GM12878 (cell line): Measurements from ENCODE around the gene MSI2. TPM values are rescaled to one million over a fixed set of nuclear protein-coding genes. Genes with fewer than 3 reads are reported as not detected.
A peak's percentile ranks its signal among the peaks of the same experiment; 100 is the strongest.

Source experiments
- ATAC-seq: fragments of 200-7000 bp; cut with Tn5 transposase; 3 replicates; pipeline ENCODE4 v1.9.1; 2020; ENCODE audit warnings: mild to moderate bottlenecking, moderate library complexity
- BruUV-seq: library from RNA; stranded (reverse); fragments of 400-500 nt; replicated peaks from 2 replicates; lab custom pipeline; 2021; lab: Mats Ljungman, UMichigan
- CTCF ChIA-PET: fragments of 300-600 bp; sonication (Branson Sonifier 250); formaldehyde crosslinking; extraction: SDS; loops from one replicate; lab custom pipeline; 2021; ENCODE audit warnings: inconsistent platforms; lab: Yijun Ruan, JAX
- POLR2A ChIA-PET: fragments of 350-600 bp; formaldehyde crosslinking; extraction: SDS; loops from one replicate; lab custom pipeline; 2021; ENCODE audit warnings: inconsistent platforms; lab: Charles Lee
- RAD21 ChIA-PET: fragments of 300-600 bp; sonication (Branson Sonifier 250); formaldehyde crosslinking; loops from one replicate; lab custom pipeline; 2023; ENCODE audit warnings: antibody characterized with exemption; ENCODE audit not compliant: unreplicated experiment; lab: Charles Lee
- SMC1A ChIA-PET: fragments of 300-600 bp; sonication (Branson Sonifier 250); formaldehyde crosslinking; loops from one replicate; lab custom pipeline; 2023; ENCODE audit not compliant: unreplicated experiment, uncharacterized antibody; lab: Charles Lee
- DNase-seq: peaks from one replicate; pipeline ENCODE4 v3.0.0-alpha.2; 2011; ENCODE audit warnings: low read depth, low spot score
- FAIRE-seq: peaks from 3 replicates; lab custom pipeline; 2011; peaks lifted over from hg19 to GRCh38; lab: Jason Lieb, UNC
- H2AFZ ChIP-seq: 2 replicates; pipeline ENCODE4 v1.6.0; 2011; ENCODE audit warnings: low read depth, low read length, control low read depth; ENCODE audit not compliant: control insufficient read depth
- H3K27ac ChIP-seq: 2 replicates; pipeline ENCODE4 v1.5.1; 2011; ENCODE audit warnings: control low read depth; ENCODE audit not compliant: control insufficient read depth, insufficient read depth
- H3K27me3 ChIP-seq, 2 experiments: replicated peaks in 1 of 2; 2 replicates each; pipeline versions ENCODE4 v1.6.0 to v1.6.1; 2011; ENCODE audit warnings: low read length in 1 of 2; ENCODE audit not compliant: control insufficient read depth in 2 of 2, insufficient read depth in 2 of 2
- H3K36me3 ChIP-seq, 2 experiments: 2 replicates each; pipeline ENCODE4 v1.5.1; 2011; ENCODE audit warnings: low read length in 1 of 2; ENCODE audit not compliant: control insufficient read depth in 2 of 2, insufficient read depth in 2 of 2
- H3K4me1 ChIP-seq: 2 replicates; pipeline ENCODE4 v1.6.1; 2011; ENCODE audit warnings: mild to moderate bottlenecking, low read length, moderate library complexity, mixed read lengths; ENCODE audit not compliant: control insufficient read depth, insufficient read depth
- H3K4me2 ChIP-seq: 2 replicates; pipeline ENCODE4 v1.6.0; 2011; ENCODE audit warnings: control low read depth; ENCODE audit not compliant: control insufficient read depth, insufficient read depth
- H3K4me3 ChIP-seq: fragments of 200-600 bp; sonication (generic); 2 replicates; pipeline ENCODE4 v1.5.1; 2016
- H3K79me2 ChIP-seq: 2 replicates; pipeline ENCODE4 v1.6.0; 2011; ENCODE audit warnings: low read length; ENCODE audit not compliant: control insufficient read depth, insufficient read depth
- H3K9ac ChIP-seq: 2 replicates; pipeline ENCODE4 v1.8.0; 2011; ENCODE audit warnings: low read length, control low read depth, mixed read lengths; ENCODE audit not compliant: control insufficient read depth, insufficient read depth
- H3K9me3 ChIP-seq: replicated peaks from 3 replicates; pipeline ENCODE4 v1.5.1; 2011; ENCODE audit warnings: mild to moderate bottlenecking, low read length; ENCODE audit not compliant: control insufficient read depth, insufficient read depth
- H4K20me1 ChIP-seq: 2 replicates; pipeline ENCODE4 v1.6.0; 2011; ENCODE audit not compliant: control insufficient read depth, insufficient read depth
- ELK1 ChIP-seq: IDR thresholded peaks from 2 replicates; pipeline ENCODE4 v1.6.1; 2012; ENCODE audit warnings: low read depth, low read length, improper control_type of control experiment
- ETV6 ChIP-seq, 2 experiments: fragments of 450-650 bp in 1 of 2; IDR thresholded peaks in 1 of 2; conservative IDR thresholded peaks in 1 of 2; 2 replicates each; pipeline ENCODE4 v1.6.1; 2014; ENCODE audit warnings: antibody characterized with exemption in 1 of 2, borderline replicate concordance in 1 of 2, low read depth in 1 of 2, mild to moderate bottlenecking in 1 of 2, moderate library complexity in 1 of 2
- FOXK2 ChIP-seq: fragments of 450-650 bp; IDR thresholded peaks from 2 replicates; pipeline ENCODE4 v1.6.1; 2017; ENCODE audit warnings: mild to moderate bottlenecking, moderate library complexity
- GATAD2B ChIP-seq: fragments of 450-650 bp; conservative IDR thresholded peaks from 2 replicates; pipeline ENCODE4 v1.6.1; 2017; ENCODE audit warnings: low read depth, mild to moderate bottlenecking, moderate library complexity
- HDAC6 ChIP-seq: fragments of 200-600 bp; sonication (generic); IDR thresholded peaks from one replicate; pipeline ENCODE4 v1.8.0; 2017; ENCODE audit warnings: antibody characterized with exemption; ENCODE audit not compliant: unreplicated experiment
- HSF1 ChIP-seq: fragments of 150-350 bp; IDR thresholded peaks from 2 replicates; pipeline ENCODE4 v1.6.1; 2014; ENCODE audit warnings: mild to moderate bottlenecking, low read depth, low read length
- IRF4 ChIP-seq: IDR thresholded peaks from 2 replicates; pipeline ENCODE4 v1.6.1; 2011; ENCODE audit warnings: low read depth, low read length
- JUND ChIP-seq: IDR thresholded peaks from 2 replicates; pipeline ENCODE4 v1.6.1; 2012; ENCODE audit warnings: low read depth, mild to moderate bottlenecking, low read length, improper control_type of control experiment, moderate library complexity
- MEF2B ChIP-seq: fragments of 450-650 bp; IDR thresholded peaks from 2 replicates; pipeline ENCODE4 v1.6.1; 2018; ENCODE audit warnings: mild to moderate bottlenecking, moderate library complexity; ENCODE audit not compliant: partially characterized antibody, poor library complexity, severe bottlenecking
- NRF1 ChIP-seq: conservative IDR thresholded peaks from 2 replicates; pipeline ENCODE4 v1.6.1; 2011; ENCODE audit warnings: mild to moderate bottlenecking, low read depth, low read length, improper control_type of control experiment
- POLR2A ChIP-seq: IDR thresholded peaks from 2 replicates; pipeline ENCODE4 v1.6.1; 2011; ENCODE audit warnings: low read depth, mild to moderate bottlenecking, low read length
- RELB ChIP-seq: fragments of 450-650 bp; IDR thresholded peaks from 2 replicates; pipeline ENCODE4 v1.6.1; 2017; ENCODE audit warnings: low read depth, mild to moderate bottlenecking, moderate library complexity
- SIN3A ChIP-seq: IDR thresholded peaks from 2 replicates; pipeline ENCODE4 v1.6.1; 2012; ENCODE audit warnings: low read depth, low read length, improper control_type of control experiment
- SIX5 ChIP-seq: IDR thresholded peaks from 2 replicates; pipeline ENCODE4 v1.6.1; 2011; ENCODE audit warnings: mild to moderate bottlenecking, low read depth, low read length, moderate library complexity; ENCODE audit not compliant: severe bottlenecking
- SP1 ChIP-seq: IDR thresholded peaks from one replicate; pipeline ENCODE4 v1.6.1; 2011; ENCODE audit warnings: low read depth, low read length
- SUZ12 ChIP-seq: fragments of 200-600 bp; sonication (generic); IDR thresholded peaks from one replicate; pipeline ENCODE4 v1.6.1; 2018; ENCODE audit warnings: antibody characterized with exemption, mild to moderate bottlenecking; ENCODE audit not compliant: unreplicated experiment
- TAF1 ChIP-seq: IDR thresholded peaks from 2 replicates; pipeline ENCODE4 v1.6.1; 2011; ENCODE audit warnings: mild to moderate bottlenecking, low read depth, low read length, borderline replicate concordance
- TCF12 ChIP-seq: IDR thresholded peaks from 2 replicates; pipeline ENCODE4 v1.6.1; 2011; ENCODE audit warnings: low read depth, mild to moderate bottlenecking, low read length
- WGBS: methylation state at CpG from one replicate; pipeline ENCODE4 v1.1.6; 2016; ENCODE audit warnings: low lambda C conversion rate; ENCODE audit not compliant: insufficient replicate concordance, insufficient coverage; ENCODE audit errors: missing lambda C conversion rate; 5-methylcytosine and 5-hydroxymethylcytosine counted together
- in situ Hi-C: fragments of 300-500 bp; cut with MboI; formaldehyde crosslinking; loops from 9 replicates; pipeline ENCODE4 v1.14.3; 2018; ENCODE audit warnings: mixed read lengths
- intact Hi-C: fragments of 100-400 bp; cut with micrococcal nuclease; formaldehyde crosslinking; loops from one replicate; pipeline ENCODE4 v1.14.2; 2022; ENCODE audit not compliant: unreplicated experiment
- polyA plus RNA-seq, 11 experiments: library from polyadenylated mRNA; depleted of rRNA in 4 of 11; unstranded in 6 of 11; stranded (reverse) in 5 of 11; fragments of >200 nt; fragmentation: Nextera tagmentation in 4 of 11; fragmentation: Illumina TruSeq in 1 of 11; extraction: Ambion mirVana in 4 of 11; extraction: Trizol in 1 of 11; gene quantifications; 1 replicate in 1 of 11; 2 replicates in 10 of 11; pipeline versions ENCODE4 v1.2.1 to v1.2.3, GENCODE V29; 2011 to 2016; ENCODE audit warnings: inconsistent platforms in 2 of 11, missing spikeins in 2 of 11, low read depth in 1 of 11
- total RNA-seq, 4 experiments: library from RNA; depleted of rRNA in 3 of 4; stranded (reverse); fragments of >200 nt in 3 of 4; fragmentation: Illumina TruSeq in 1 of 4; extraction: Trizol in 1 of 4; gene quantifications; 2 replicates each; pipeline versions ENCODE4 v1.2.1 to v1.2.3, GENCODE V29; 2013 to 2021

Gene MSI2
- total and polyA plus RNA-seq, 10 of the 15 experiments (the other 5 are each of a cell fraction or from before 2014, with no cell fraction given), result 6.1 to 76.1 (median 42.0) TPM

- TF ChIP-seq HSF1 (no peak), SIN3A (no peak), POLR2A (no peak), TCF12 (no peak)
Observed at GRCh38 chr17:57622306-57622682, 366.0 kb downstream of the MSI2 start (continued).

GRCh38 chr17:57622683-57623433 is 366.5 kb downstream of the MSI2 start:
- Histone ChIP-seq H3K4me3 (peak overlapping the region; percentile 43), H3K27me3 (no peaks in the 10 kb centered on the region), H3K79me2 (no peaks in the 10 kb centered on the region), H4K20me1 (no peaks in the 10 kb centered on the region; the same call in 1 of the 2 replicates), H3K4me1 (peaks cover 32% of the 10 kb centered on the region), H2AFZ (peak overlapping the region; percentile 37), H3K36me3 (peaks cover 7 to 13% of the 10 kb centered on the region in 2 experiments), H3K9me3 (no peaks in the 10 kb centered on the region), H3K4me2 (peak overlapping the region; percentile 91), H3K27ac (peak overlapping the region; percentile 72), H3K9ac (peak overlapping the region; percentile 24)
- WGBS, result 19% methylated on average over 16 of the region's 16 CpGs
- DNase-seq (peak; percentile 34), ATAC-seq (peak; percentile 96), FAIRE-seq (peak; percentile 84)
- in situ Hi-C loops (no loop called here), intact Hi-C loops (no loop called here)
- RAD21 ChIA-PET, result interaction anchor here (0.8 to 2.2 kb wide), 8 partner anchors 45 to 379 kb away, joined by 3 to 10 read pairs (median 4); no protein-coding TSS in a partner anchor
- SMC1A ChIA-PET, result interaction anchor here (0.6 to 3.2 kb wide), 22 partner anchors 8 to 380 kb away, joined by 3 to 14 read pairs (median 4); no protein-coding TSS in a partner anchor
- POLR2A ChIA-PET, result no interaction called here
- CTCF ChIA-PET, result interaction anchor here (0.5 to 2.6 kb wide), 10 partner anchors 10 to 1277 kb away, joined by 3 to 21 read pairs (median 6); no protein-coding TSS in a partner anchor
- no TSS peak for BruUV-seq
- no peak for TF ChIP-seq SP1
- no peak for TF ChIP-seq SUZ12
- TF ChIP-seq ETV6 (conservative IDR thresholded peaks at IDR 0.05 in 1 of 2, IDR thresholded peaks at IDR 0.05 in 1 of 2; ENCODE audit: borderline replicate concordance in 1 of 2, low read depth in 1 of 2), result 0 out of 4 replicates have a peak, but pooled peaks of 1 of the 2 experiments have one; percentile 22
- TF ChIP-seq HDAC6, result no peak
- TF ChIP-seq IRF4, result peak; percentile 81; the same call in 1 of the 2 replicates
- no peak for TF ChIP-seq MEF2B
- no peak for TF ChIP-seq JUND
- no peak for TF ChIP-seq FOXK2
- no peak for TF ChIP-seq GATAD2B
- TF ChIP-seq RELB, result no peak
- TF ChIP-seq NRF1, result no peak
- TF ChIP-seq ELK1, result no peak
- peak; percentile 49; the same call in 1 of the 2 replicates for TF ChIP-seq TAF1
- TF ChIP-seq SIX5, result no peak
